Peyer's patch (tissue), 4 donors: ENCODE data around the gene LUC7L. TPM values are rescaled to one million over a fixed set of nuclear protein-coding genes. Genes with fewer than 3 reads are reported as not detected.
"Not testable (repeated sequence)": the region's sequence is repeated elsewhere in the genome, so short reads cannot be mapped to it uniquely, and the experiment has no call there.

Experiments used
- DNase-seq, 3 donors: peaks; one replicate each; pipeline ENCODE4 v3.0.0-alpha.2; 2017 to 2019
- H3K27ac ChIP-seq, 4 donors: fragments of 200-600 bp; sonication (generic); one replicate each; pipeline ENCODE4 v1.5.1; 2016 to 2019
- H3K27me3 ChIP-seq, 2 donors: fragments of 200-600 bp; sonication (generic); one replicate each; pipeline ENCODE4 v1.5.1; 2019
- H3K36me3 ChIP-seq, 3 donors: fragments of 200-600 bp; sonication (generic); one replicate each; pipeline ENCODE4 v1.5.1; 2016 to 2019
- H3K4me1 ChIP-seq, 4 donors: fragments of 200-600 bp; sonication (generic); one replicate each; pipeline ENCODE4 v1.5.1; 2016 to 2019
- H3K4me3 ChIP-seq, 4 donors: fragments of 200-600 bp; sonication (generic); 1 replicate in 3 of 4; 2 replicates in 1 of 4; pipeline ENCODE4 v1.5.1; 2016 to 2019; ENCODE audit warnings: mild to moderate bottlenecking in 1 of 4
- H3K9me3 ChIP-seq, 4 donors: fragments of 200-600 bp; sonication (generic); one replicate each; pipeline ENCODE4 v1.5.1; 2016 to 2019; ENCODE audit warnings: mild to moderate bottlenecking in 1 of 4
- POLR2A ChIP-seq, 2 donors: fragments of 450-650 bp; IDR thresholded peaks; one replicate each; pipeline ENCODE4 v1.5.1; 2017; ENCODE audit warnings: antibody characterized with exemption in 2 of 2, mild to moderate bottlenecking in 2 of 2, moderate library complexity in 2 of 2
- total RNA-seq, 4 donors: library from RNA; depleted of rRNA; stranded (reverse); fragments of >200 nt; gene quantifications; one replicate each; pipeline ENCODE4 v1.1.0, GENCODE V29; 2016
- TF ChIP-seq, protein P1 (sequence below), 6 experiments: fragments of 450-650 bp in 4 of 6; fragments of 200-600 bp in 2 of 6; sonication (generic) in 1 of 6; IDR thresholded peaks; one replicate each; pipeline ENCODE4 v1.5.1; 2017 to 2019; ENCODE audit warnings: antibody characterized with exemption in 6 of 6, mild to moderate bottlenecking in 3 of 6, moderate library complexity in 1 of 6

LUC7L gene
- total RNA-seq, 4 donors from 2014 or later: 87.6 to 440 (median 156) TPM

DNA sequence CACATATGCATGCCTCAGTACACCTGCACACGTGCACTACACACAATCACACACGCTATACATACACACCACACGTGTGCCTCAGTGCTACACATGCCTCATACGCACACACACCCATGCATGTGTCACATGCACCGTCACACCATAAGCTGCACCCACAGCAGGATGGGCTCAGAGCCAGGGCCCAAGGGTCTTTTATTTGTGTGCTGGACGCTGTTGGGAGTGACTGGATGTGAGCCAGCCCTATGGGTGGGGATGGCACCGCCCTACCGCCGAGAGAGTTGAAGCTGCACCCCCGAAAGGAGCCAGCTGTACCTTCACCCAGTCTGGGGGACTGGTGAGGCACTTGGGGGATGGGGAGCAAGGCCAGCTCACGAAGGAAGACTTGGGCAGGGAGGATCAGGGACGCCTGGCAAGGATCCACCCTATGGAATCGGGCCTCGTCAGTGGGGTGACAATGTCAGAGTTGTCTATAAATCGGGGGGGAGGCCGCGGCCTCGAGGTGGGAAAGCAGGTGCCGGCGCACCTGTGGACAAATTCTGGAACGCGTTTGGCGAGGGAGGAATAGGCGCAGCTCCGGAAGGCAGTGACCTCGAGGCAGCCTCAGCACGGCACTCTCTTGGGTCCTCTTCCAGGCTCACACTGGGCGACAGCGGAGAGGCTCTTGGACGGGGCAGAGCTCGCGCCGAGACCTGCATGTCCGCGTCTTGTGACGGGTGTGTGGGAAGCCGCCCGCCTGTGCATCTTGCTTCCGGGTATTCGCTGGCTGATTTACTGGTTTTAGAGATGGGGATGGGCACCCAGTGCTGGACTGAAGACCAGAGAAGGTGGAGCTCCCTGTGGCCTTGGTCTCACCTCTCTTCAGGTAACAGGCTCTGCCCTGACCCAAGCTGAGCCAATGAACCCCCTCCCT lies 39.1 kb upstream of the LUC7L start:
- TF ChIP-seq, protein P1, sequence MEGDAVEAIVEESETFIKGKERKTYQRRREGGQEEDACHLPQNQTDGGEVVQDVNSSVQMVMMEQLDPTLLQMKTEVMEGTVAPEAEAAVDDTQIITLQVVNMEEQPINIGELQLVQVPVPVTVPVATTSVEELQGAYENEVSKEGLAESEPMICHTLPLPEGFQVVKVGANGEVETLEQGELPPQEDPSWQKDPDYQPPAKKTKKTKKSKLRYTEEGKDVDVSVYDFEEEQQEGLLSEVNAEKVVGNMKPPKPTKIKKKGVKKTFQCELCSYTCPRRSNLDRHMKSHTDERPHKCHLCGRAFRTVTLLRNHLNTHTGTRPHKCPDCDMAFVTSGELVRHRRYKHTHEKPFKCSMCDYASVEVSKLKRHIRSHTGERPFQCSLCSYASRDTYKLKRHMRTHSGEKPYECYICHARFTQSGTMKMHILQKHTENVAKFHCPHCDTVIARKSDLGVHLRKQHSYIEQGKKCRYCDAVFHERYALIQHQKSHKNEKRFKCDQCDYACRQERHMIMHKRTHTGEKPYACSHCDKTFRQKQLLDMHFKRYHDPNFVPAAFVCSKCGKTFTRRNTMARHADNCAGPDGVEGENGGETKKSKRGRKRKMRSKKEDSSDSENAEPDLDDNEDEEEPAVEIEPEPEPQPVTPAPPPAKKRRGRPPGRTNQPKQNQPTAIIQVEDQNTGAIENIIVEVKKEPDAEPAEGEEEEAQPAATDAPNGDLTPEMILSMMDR (IDR thresholded peaks at IDR 0.05): no peak
- peak; percentile 64 to 90 for TF ChIP-seq POLR2A (IDR thresholded peaks at IDR 0.05)
- Histone ChIP-seq H3K36me3 (peaks cover 0 to 18% (median 0%) of the 10 kb centered on the region in 3 donors), H3K4me3 (peak overlapping the region in 2 of 4 donors; percentile 43 to 61), H3K9me3 (no peaks in the 10 kb centered on the region), H3K4me1 (peaks cover 0 to 27% (median 0%) of the 10 kb centered on the region in 4 donors), H3K27me3 (no peaks in the 10 kb centered on the region), H3K27ac (peak overlapping the region in 3 of 4 donors; percentile 57 to 90 (median 84))
- DNase-seq: peak in 2 of 3 donors; percentile 89 to 90

DNA sequence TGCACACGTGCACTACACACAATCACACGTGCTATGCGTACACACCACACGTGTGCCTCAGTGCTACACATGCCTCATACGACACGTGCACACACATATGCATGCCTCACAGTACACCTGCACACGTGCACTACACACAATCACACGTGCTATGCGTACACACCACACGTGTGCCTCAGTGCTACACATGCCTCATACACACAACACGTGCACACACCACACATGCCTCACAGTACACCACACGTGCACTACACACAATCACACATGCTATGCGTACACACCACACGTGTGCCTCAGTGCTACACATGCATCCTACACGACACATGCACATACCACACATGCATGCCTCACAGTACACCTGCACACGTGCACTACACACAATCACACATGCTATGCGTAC lies 38.3 kb upstream of the LUC7L start:
- Histone ChIP-seq H3K27ac (peak overlapping the region in 2 of 4 donors; percentile 37 to 90), H3K36me3 (peaks cover 0 to 26% (median 0%) of the 10 kb centered on the region in 3 donors), H3K4me1 (peaks cover 0 to 25% (median 0%) of the 10 kb centered on the region in 4 donors)
- H3K4me3 ChIP-seq, H3K9me3 ChIP-seq, DNase-seq, H3K27me3 ChIP-seq: not testable (repeated sequence)

DNA sequence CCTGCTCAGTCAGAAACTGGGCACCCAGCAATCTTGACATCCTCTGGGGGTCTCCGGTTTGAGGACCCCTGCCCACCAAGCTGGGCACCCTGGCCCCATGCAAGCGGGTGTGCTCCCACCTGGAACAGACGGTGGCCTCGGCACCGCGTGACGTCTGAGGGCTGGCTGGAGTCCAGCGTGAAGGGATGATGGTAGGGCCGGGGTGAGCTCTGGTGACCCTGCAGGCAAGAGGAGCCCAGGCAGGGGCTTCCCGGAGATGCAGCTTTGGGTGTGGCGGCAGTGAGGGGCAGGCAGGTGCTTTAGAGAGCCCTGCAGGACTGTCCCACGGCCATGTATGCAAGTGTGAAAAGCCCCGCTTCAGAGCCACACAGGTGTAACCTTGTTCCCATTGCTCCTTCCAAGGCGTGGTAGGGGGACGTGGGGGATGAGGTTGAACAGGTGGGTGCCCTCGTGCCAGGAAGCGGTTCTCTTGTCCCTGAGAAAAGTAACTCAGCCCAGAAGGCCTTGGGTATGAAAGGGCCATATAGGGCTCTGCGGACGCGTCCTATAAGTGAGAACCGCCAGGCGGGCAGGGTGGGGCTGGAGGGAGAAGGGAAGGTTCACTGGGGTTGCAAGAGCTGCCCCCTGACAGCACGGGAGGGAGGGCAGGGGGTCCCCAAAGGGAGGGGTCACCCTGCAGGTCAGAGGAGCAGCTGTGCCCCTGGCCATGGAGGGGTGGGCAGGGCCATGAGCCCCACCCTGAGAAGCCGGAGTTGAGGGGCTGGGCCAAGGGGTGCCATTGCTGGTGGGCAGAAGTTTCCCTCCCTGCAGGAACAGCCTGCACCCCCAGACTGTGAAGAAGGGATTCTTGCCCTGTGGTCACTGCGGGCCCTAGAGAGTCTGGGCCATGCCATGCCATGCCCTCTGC lies 37.3 kb upstream of the LUC7L start:
- TF ChIP-seq POLR2A (IDR thresholded peaks at IDR 0.05): no peak
- TF ChIP-seq, protein P1 (IDR thresholded peaks at IDR 0.05): no peak
- Histone ChIP-seq H3K9me3 (no peaks in the 10 kb centered on the region), H3K4me1 (peaks cover 0 to 25% (median 0%) of the 10 kb centered on the region in 4 donors), H3K36me3 (peaks cover 0 to 36% (median 0%) of the 10 kb centered on the region in 3 donors), H3K27me3 (no peaks in the 10 kb centered on the region), H3K27ac (peak overlapping the region in 3 of 4 donors; percentile 36 to 90 (median 78)), H3K4me3 (no peak overlapping the region)
- DNase-seq: peak in 1 of 3 donors; percentile 49

DNA sequence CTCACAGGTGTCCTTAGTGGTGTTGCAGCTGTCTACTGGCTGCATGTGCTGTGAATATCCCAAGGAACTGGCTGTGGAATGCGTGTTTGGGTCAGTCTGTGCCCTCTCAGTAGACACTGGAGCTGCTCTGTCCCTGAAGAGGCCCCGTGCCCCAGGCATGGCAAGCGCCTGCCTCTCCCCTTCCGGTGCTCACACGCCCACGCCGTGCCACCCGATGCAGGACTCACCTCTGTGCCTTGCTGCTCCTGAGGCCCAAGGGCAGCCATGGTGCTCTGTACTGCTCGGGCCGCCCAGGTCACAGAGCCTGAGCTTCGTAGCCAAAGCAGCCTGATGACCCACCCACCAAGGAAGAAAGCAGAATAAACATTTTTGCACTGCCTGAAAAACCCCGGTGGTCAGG lies 36.5 kb upstream of the LUC7L start:
- Histone ChIP-seq H3K27ac (peak overlapping the region in 3 of 4 donors; percentile 36 to 90 (median 78)), H3K9me3 (no peaks in the 10 kb centered on the region), H3K4me1 (peaks cover 0 to 25% (median 0%) of the 10 kb centered on the region in 4 donors), H3K36me3 (peaks cover 0 to 44% (median 0%) of the 10 kb centered on the region in 3 donors), H3K27me3 (no peaks in the 10 kb centered on the region), H3K4me3 (no peak overlapping the region)
- TF ChIP-seq, protein P1 (IDR thresholded peaks at IDR 0.05): no peak
- peak in 1 of 2 donors; percentile 27 for TF ChIP-seq POLR2A (IDR thresholded peaks at IDR 0.05)
- DNase-seq: peak in 2 of 3 donors; percentile 79 to 80

DNA sequence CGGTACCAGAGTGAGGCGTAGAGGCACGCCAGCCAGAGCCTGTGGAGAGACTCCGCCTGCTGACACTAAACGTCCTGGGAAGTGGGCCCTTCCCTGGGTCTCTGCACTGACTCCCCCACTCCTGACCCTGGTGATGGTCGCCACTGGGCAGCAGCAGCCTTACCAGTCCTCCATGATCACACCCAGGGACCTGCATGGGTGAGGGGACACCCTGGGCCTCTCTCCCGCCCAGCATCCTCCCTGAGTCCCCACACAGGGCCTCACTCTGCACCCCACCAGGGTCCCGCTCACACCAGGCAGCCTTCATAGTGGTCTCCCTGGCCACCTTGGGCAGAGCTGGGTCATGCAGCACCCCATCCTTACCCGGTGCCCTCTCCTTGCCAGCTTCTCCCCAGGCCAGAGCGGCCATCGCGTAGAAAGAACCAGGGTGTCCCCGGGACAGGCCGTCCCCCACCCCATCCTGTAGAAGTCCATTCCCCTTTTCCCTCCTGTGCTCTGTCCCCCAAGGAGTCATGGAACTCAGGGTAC lies 35.8 kb upstream of the LUC7L start:
- H3K27ac ChIP-seq: peak overlapping the region in 2 of 4 donors; percentile 78 to 90

More for the DNA sequence above, 35.8 kb upstream of the LUC7L start:
- Histone ChIP-seq H3K9me3 (no peaks in the 10 kb centered on the region), H3K36me3 (peaks cover 0 to 51% (median 0%) of the 10 kb centered on the region in 3 donors), H3K27me3 (no peaks in the 10 kb centered on the region), H3K4me1 (peaks cover 0 to 25% (median 0%) of the 10 kb centered on the region in 4 donors), H3K4me3 (no peak overlapping the region)
- peak in 1 of 3 donors; percentile 43 for DNase-seq
- TF ChIP-seq POLR2A (IDR thresholded peaks at IDR 0.05): no peak
- TF ChIP-seq, protein P1 (IDR thresholded peaks at IDR 0.05): no peak
